ENCODE measurements around the gene ZFP3.
"Not testable (repeated sequence)": the region's sequence is repeated elsewhere in the genome, so short reads cannot be mapped to it uniquely, and the experiment has no call there.

GRCh38 chr17:5142877-5143276 lies 64.6 kb downstream of the ZFP3 start:
- TF ChIP-seq CTCF, POLR2A (IDR thresholded peaks at IDR 0.05): not testable (repeated sequence)

Measured in heart left ventricle (tissue), 13 donors.